BLaER1 treated with 17β-estradiol and CSF1 and Interleukin-3, amounts not matched to agents 10 nM and 100 nM (cell line): ENCODE results near the gene CTNNA1.
"Not testable (repeated sequence)": the region's sequence is repeated elsewhere in the genome, so short reads cannot be mapped to it uniquely, and the experiment has no call there.

ENCODE experiments used
- H3K27ac ChIP-seq, 11 experiments: shearing (Covaris generic); formaldehyde crosslinking; 2 replicates each; pipeline ENCODE4 v1.8.1; 2022
- H3K27me3 ChIP-seq, 11 experiments: shearing (Covaris generic); formaldehyde crosslinking; 2 replicates each; pipeline ENCODE4 v1.8.1; 2022
- H3K36me3 ChIP-seq, 11 experiments: shearing (Covaris generic); formaldehyde crosslinking; 2 replicates each; pipeline ENCODE4 v1.8.1; 2022
- H3K4me1 ChIP-seq, 10 experiments: shearing (Covaris generic); formaldehyde crosslinking; 2 replicates each; pipeline ENCODE4 v1.8.1; 2022
- H3K4me2 ChIP-seq, 11 experiments: shearing (Covaris generic); formaldehyde crosslinking; 2 replicates each; pipeline ENCODE4 v1.8.1; 2022
- H3K4me3 ChIP-seq, 10 experiments: shearing (Covaris generic); formaldehyde crosslinking; 2 replicates each; pipeline ENCODE4 v1.8.1; 2022
- H3K9ac ChIP-seq, 11 experiments: shearing (Covaris generic); formaldehyde crosslinking; 2 replicates each; pipeline ENCODE4 v1.8.1; 2022
- H3K9me3 ChIP-seq, 11 experiments: shearing (Covaris generic); formaldehyde crosslinking; replicated peaks in 1 of 11; 2 replicates each; pipeline ENCODE4 v1.8.1; 2022
- H4K20me1 ChIP-seq, 11 experiments: shearing (Covaris generic); formaldehyde crosslinking; 2 replicates each; pipeline ENCODE4 v1.8.1; 2022
- Cebpa-rat ChIP-seq, 11 experiments: shearing (Covaris generic); IDR thresholded peaks; 2 replicates each; pipeline ENCODE4 v1.8.1; 2022

The CTNNA1 gene

GRCh38 chr5:138722544-138723177, 30.6 kb upstream of the CTNNA1 start:
- H3K36me3 ChIP-seq: no peaks in the 10 kb centered on the region
- H3K9me3 ChIP-seq: peaks cover 0 to 10% (median 6%) of the 10 kb centered on the region in 11 experiments; a peak in 7 of 22 replicates
- no peaks in the 10 kb centered on the region for H4K20me1 ChIP-seq
- no peak for TF ChIP-seq Cebpa-rat (IDR thresholded peaks at IDR 0.05)
- H3K4me3 ChIP-seq: no peak overlapping the region
- peaks cover 33 to 74% (median 64%) of the 10 kb centered on the region in 10 experiments for H3K4me1 ChIP-seq
- peak overlapping the region; percentile 33 to 94 (median 84) for H3K4me2 ChIP-seq
- peak overlapping the region in 9 of 11 experiments; percentile 83 to 98 (median 95); a peak in 18 of 22 replicates for H3K27ac ChIP-seq
- H3K27me3 ChIP-seq: no peaks in the 10 kb centered on the region
- H3K9ac ChIP-seq: peak overlapping the region in 7 of 11 experiments; percentile 26 to 86 (median 80); a peak in 10 of 22 replicates

GRCh38 chr5:138724470-138725146, 28.6 kb upstream of the CTNNA1 start:
- Histone ChIP-seq H3K27ac (peak overlapping the region in 10 of 11 experiments; percentile 66 to 98 (median 95); a peak in 20 of 22 replicates), H3K9me3 (peaks cover 0 to 10% (median 6%) of the 10 kb centered on the region in 11 experiments; a peak in 7 of 22 replicates), H3K4me3 (peak overlapping the region in 5 of 10 experiments; percentile 10 to 52 (median 24); a peak in 8 of 20 replicates), H3K4me1 (peaks cover 33 to 69% (median 64%) of the 10 kb centered on the region in 10 experiments), H3K4me2 (peak overlapping the region; percentile 18 to 94 (median 84)), H3K27me3 (no peaks in the 10 kb centered on the region), H4K20me1 (no peaks in the 10 kb centered on the region), H3K36me3 (no peaks in the 10 kb centered on the region), H3K9ac (peak overlapping the region in 10 of 11 experiments; percentile 9 to 86 (median 79); a peak in 19 of 22 replicates)
- peak; percentile 81 to 100 (median 99); a peak in 21 of 22 replicates for TF ChIP-seq Cebpa-rat (IDR thresholded peaks at IDR 0.05)

GRCh38 chr5:138725153-138725817, 27.9 kb upstream of the CTNNA1 start:
- no peaks in the 10 kb centered on the region for H3K36me3 ChIP-seq
- no peaks in the 10 kb centered on the region for H4K20me1 ChIP-seq
- peaks cover 33 to 68% (median 64%) of the 10 kb centered on the region in 10 experiments for H3K4me1 ChIP-seq
- H3K9me3 ChIP-seq: peaks cover 0 to 10% (median 6%) of the 10 kb centered on the region in 11 experiments; a peak in 7 of 22 replicates
- H3K9ac ChIP-seq: peak overlapping the region in 9 of 11 experiments; percentile 61 to 86 (median 80); a peak in 18 of 22 replicates
- H3K27me3 ChIP-seq: no peaks in the 10 kb centered on the region
- H3K27ac ChIP-seq: peak overlapping the region in 10 of 11 experiments; percentile 66 to 98 (median 95); a peak in 20 of 22 replicates
- peak in 4 of 11 experiments; percentile 58 to 86 (median 75); a peak in 7 of 22 replicates for TF ChIP-seq Cebpa-rat (IDR thresholded peaks at IDR 0.05)
- H3K4me2 ChIP-seq: peak overlapping the region; percentile 18 to 94 (median 84)
- H3K4me3 ChIP-seq: peak overlapping the region in 5 of 10 experiments; percentile 10 to 52 (median 24); a peak in 8 of 20 replicates

- no peaks in the 10 kb centered on the region for H3K36me3 ChIP-seq
- no peaks in the 10 kb centered on the region for H4K20me1 ChIP-seq
- H3K9ac ChIP-seq: peak overlapping the region in 8 of 11 experiments; percentile 66 to 86 (median 82); a peak in 15 of 22 replicates
- H3K9me3 ChIP-seq: peaks cover 0 to 8% (median 3%) of the 10 kb centered on the region in 11 experiments; a peak in 7 of 22 replicates
- H3K4me2 ChIP-seq: peak overlapping the region; percentile 18 to 94 (median 84); a peak in 19 of 22 replicates
- TF ChIP-seq Cebpa-rat (IDR thresholded peaks at IDR 0.05): no peak
- no peak overlapping the region for H3K4me3 ChIP-seq
- H3K27me3 ChIP-seq: no peaks in the 10 kb centered on the region
- H3K27ac ChIP-seq: peak overlapping the region in 9 of 11 experiments; percentile 83 to 98 (median 95); a peak in 19 of 22 replicates
- H3K4me1 ChIP-seq: peaks cover 33 to 65% (median 62%) of the 10 kb centered on the region in 10 experiments
Observed at GRCh38 chr5:138725818-138726416, 27.3 kb upstream of the CTNNA1 start.

- H3K27me3 ChIP-seq: no peaks in the 10 kb centered on the region
- peak overlapping the region in 8 of 11 experiments; percentile 74 to 94 (median 89); a peak in 10 of 22 replicates for H3K4me2 ChIP-seq
- H4K20me1 ChIP-seq: no peaks in the 10 kb centered on the region
- no peak for TF ChIP-seq Cebpa-rat (IDR thresholded peaks at IDR 0.05)
- H3K4me1 ChIP-seq: peaks cover 33 to 56% (median 53%) of the 10 kb centered on the region in 10 experiments
- H3K9me3 ChIP-seq: no peaks in the 10 kb centered on the region
- no peak overlapping the region for H3K4me3 ChIP-seq
- H3K9ac ChIP-seq: no peak overlapping the region; a peak in 1 of 22 replicates
- H3K27ac ChIP-seq: peak overlapping the region in 6 of 11 experiments; percentile 95 to 98 (median 96); a peak in 13 of 22 replicates
- H3K36me3 ChIP-seq: no peaks in the 10 kb centered on the region
Observed at GRCh38 chr5:138726848-138727247, 26.4 kb upstream of the CTNNA1 start.

GRCh38 chr5:138730496-138730895, 22.7 kb upstream of the CTNNA1 start:
- not testable (repeated sequence) for H3K27me3 ChIP-seq, H3K27ac ChIP-seq, H3K36me3 ChIP-seq, H3K9ac ChIP-seq, H3K4me3 ChIP-seq, H4K20me1 ChIP-seq, H3K4me2 ChIP-seq, H3K9me3 ChIP-seq
- peaks cover 0 to 24% (median 20%) of the 10 kb centered on the region in 10 experiments; a peak in 17 of 20 replicates for H3K4me1 ChIP-seq

GRCh38 chr5:138732466-138732865, 20.8 kb upstream of the CTNNA1 start:
- Histone ChIP-seq H3K9ac (no peak overlapping the region), H3K27ac (no peak overlapping the region), H3K9me3 (peaks cover 0 to 9% (median 5%) of the 10 kb centered on the region in 11 experiments; a peak in 12 of 22 replicates), H3K27me3 (no peaks in the 10 kb centered on the region), H3K36me3 (no peaks in the 10 kb centered on the region), H4K20me1 (no peaks in the 10 kb centered on the region), H3K4me3 (no peak overlapping the region), H3K4me2 (no peak overlapping the region), H3K4me1 (peaks cover 0 to 10% (median 7%) of the 10 kb centered on the region in 10 experiments; a peak in 10 of 20 replicates)
- no peak for TF ChIP-seq Cebpa-rat (IDR thresholded peaks at IDR 0.05)

- H3K4me1 ChIP-seq: peaks cover 0 to 10% (median 7%) of the 10 kb centered on the region in 10 experiments; a peak in 10 of 20 replicates
- H4K20me1 ChIP-seq: no peaks in the 10 kb centered on the region
- H3K4me2 ChIP-seq: no peak overlapping the region
- no peak overlapping the region for H3K27ac ChIP-seq
- no peak overlapping the region for H3K9ac ChIP-seq
- H3K27me3 ChIP-seq: no peaks in the 10 kb centered on the region
- no peak for TF ChIP-seq Cebpa-rat (IDR thresholded peaks at IDR 0.05)
- no peak overlapping the region for H3K4me3 ChIP-seq
- H3K9me3 ChIP-seq: peaks cover 0 to 9% (median 5%) of the 10 kb centered on the region in 11 experiments; a peak in 12 of 22 replicates
- no peaks in the 10 kb centered on the region for H3K36me3 ChIP-seq
Observed at GRCh38 chr5:138732933-138733332, 20.3 kb upstream of the CTNNA1 start.
